ENCODE measurements around the gene MEX3B.

DNA sequence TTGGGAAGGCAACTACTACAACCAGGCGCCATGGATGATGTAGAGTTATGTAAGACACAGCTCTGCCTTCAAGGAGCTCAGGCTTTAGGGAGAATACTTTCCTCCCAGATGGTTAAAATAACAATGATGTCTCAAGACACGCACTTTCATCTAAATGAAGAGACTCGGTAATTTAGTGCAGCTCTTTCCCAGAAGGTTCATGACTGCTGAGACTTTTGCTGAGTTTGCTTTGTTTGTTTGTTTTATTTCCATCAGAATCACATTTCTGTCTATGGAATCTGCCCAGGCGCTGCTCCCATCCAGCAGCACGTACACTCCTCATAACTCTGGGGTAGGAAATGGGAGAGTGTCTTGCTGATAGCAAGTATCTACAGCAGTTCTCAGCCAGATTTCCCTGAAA is 33.9 kb upstream of the MEX3B start:
- TF ChIP-seq, protein P1, sequence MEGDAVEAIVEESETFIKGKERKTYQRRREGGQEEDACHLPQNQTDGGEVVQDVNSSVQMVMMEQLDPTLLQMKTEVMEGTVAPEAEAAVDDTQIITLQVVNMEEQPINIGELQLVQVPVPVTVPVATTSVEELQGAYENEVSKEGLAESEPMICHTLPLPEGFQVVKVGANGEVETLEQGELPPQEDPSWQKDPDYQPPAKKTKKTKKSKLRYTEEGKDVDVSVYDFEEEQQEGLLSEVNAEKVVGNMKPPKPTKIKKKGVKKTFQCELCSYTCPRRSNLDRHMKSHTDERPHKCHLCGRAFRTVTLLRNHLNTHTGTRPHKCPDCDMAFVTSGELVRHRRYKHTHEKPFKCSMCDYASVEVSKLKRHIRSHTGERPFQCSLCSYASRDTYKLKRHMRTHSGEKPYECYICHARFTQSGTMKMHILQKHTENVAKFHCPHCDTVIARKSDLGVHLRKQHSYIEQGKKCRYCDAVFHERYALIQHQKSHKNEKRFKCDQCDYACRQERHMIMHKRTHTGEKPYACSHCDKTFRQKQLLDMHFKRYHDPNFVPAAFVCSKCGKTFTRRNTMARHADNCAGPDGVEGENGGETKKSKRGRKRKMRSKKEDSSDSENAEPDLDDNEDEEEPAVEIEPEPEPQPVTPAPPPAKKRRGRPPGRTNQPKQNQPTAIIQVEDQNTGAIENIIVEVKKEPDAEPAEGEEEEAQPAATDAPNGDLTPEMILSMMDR (IDR thresholded peaks at IDR 0.05; ENCODE audit: insufficient read depth, low read length, poor library complexity, severe bottlenecking), result no peak
- no peak for TF ChIP-seq EZH2phosphoT487 (conservative IDR thresholded peaks at IDR 0.05; ENCODE audit: low read length)

Measured in SU-DHL-6 (cell line).